Fibroblast of skin of left biceps (primary cell): Measurements from ENCODE around the gene XPNPEP2.
"Not testable (repeated sequence)": the region's sequence is repeated elsewhere in the genome, so short reads cannot be mapped to it uniquely, and the experiment has no call there.

Source experiments
- DNase-seq, 2 experiments: peaks; one replicate each; pipeline ENCODE4 v3.0.0-alpha.2; 2013; ENCODE audit warnings: low read depth in 2 of 2

The XPNPEP2 gene

GRCh38 chrX:129719268-129719667, 19.5 kb upstream of the XPNPEP2 start:
- DNase-seq: no peak

GRCh38 chrX:129719931-129720530, 18.7 kb upstream of the XPNPEP2 start:
- no peak for DNase-seq

- DNase-seq: no peak
Measured at GRCh38 chrX:129720741-129721140, 18.0 kb upstream of the XPNPEP2 start.

DNA sequence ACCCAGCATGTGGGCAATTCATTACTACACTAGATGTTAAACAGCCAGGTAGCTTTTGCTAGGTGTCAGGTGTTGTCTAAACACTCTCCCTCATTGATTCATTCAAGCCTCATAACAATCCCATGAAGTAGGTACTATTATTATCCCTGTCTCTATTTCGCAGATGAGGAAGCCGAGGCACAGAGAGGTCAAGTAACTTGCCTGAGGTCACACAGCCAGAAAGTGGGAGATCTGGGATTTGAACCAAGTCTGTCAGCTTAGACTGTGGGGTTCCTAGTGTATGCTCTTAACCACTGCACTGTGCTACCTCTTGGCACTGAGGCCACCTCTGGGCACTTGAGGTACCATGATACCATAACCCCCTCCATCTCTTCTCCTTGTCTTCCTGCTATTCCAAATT, 17.4 kb upstream of the XPNPEP2 start:
- no peak for DNase-seq

GRCh38 chrX:129721870-129722269, 16.9 kb upstream of the XPNPEP2 start:
- no peak for DNase-seq

GRCh38 chrX:129723511-129723910, 15.3 kb upstream of the XPNPEP2 start:
- DNase-seq: no peak

DNA sequence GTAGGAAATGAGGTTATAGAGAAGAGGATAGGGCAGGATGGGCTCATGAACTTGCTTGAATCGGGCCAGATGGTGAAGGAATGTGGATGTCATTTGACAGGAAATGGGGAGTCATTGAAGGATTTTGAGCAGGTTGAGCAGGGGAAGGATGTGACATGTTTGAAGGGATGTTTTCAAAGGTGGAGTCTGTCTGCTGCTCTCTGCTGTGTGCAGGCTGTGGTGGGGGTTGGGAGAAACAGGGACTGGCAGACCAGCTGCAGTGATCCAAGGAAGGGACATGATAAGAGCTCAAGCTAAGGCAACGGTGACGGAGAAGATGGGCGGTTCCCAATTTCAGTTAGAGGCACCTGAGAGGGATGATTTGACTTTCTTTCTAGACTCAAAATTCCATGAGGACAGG, 14.0 kb upstream of the XPNPEP2 start:
- no peak for DNase-seq

GRCh38 chrX:129726307-129727111, 12.3 kb upstream of the XPNPEP2 start:
- no peak for DNase-seq

GRCh38 chrX:129728061-129728460, 10.7 kb upstream of the XPNPEP2 start:
- no peak for DNase-seq

GRCh38 chrX:129731228-129731627, 7.6 kb upstream of the XPNPEP2 start:
- no peak for DNase-seq

- no peak for DNase-seq
Measured at GRCh38 chrX:129732857-129733256, 5.9 kb upstream of the XPNPEP2 start.

- DNase-seq: no peak
Measured at GRCh38 chrX:129733335-129733734, 5.4 kb upstream of the XPNPEP2 start.

DNA sequence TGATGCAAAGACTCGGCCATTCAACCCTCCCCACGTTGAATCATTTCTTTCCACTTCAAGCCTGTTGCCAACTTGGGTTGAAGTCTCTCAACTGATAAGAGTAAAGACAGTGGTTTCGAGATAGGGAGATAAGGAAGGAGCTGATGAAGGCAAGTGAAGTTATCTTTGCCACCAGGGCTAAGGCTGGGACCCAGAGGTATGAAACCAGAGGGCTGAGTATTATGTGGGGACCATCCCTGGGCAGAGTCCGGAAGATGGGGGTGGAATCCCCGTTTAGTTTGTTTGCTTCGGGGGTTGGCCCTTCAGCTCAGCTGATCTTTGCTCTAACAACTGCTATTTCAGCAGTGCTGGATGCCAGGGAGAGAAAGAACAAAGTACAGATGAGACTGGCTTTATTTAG, 2.3 kb upstream of the XPNPEP2 start:
- DNase-seq: no peak

DNA sequence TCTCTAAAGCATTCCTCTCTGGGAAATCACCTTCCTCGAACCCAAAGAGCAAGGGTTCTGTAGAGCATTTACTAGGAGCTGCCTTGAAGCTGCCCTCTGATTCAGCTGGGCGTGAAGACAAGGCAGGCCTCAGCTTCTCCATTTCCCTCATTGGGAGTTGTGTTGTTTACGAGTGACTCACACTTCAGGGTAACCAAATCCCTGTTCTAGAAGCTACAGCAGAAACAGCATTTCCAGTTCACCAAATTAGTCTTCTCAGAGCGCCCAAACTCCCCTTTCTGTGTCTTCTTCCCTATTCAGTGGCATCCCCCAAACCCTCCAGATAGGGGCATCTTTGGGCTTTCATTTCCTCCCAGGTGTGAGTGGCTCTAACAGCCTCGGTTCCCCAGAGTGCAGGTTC, 863 bp upstream of the XPNPEP2 start:
- DNase-seq: no peak

GRCh38 chrX:129739578-129739977, 799 bp downstream of the XPNPEP2 start:
- DNase-seq: no peak

DNA sequence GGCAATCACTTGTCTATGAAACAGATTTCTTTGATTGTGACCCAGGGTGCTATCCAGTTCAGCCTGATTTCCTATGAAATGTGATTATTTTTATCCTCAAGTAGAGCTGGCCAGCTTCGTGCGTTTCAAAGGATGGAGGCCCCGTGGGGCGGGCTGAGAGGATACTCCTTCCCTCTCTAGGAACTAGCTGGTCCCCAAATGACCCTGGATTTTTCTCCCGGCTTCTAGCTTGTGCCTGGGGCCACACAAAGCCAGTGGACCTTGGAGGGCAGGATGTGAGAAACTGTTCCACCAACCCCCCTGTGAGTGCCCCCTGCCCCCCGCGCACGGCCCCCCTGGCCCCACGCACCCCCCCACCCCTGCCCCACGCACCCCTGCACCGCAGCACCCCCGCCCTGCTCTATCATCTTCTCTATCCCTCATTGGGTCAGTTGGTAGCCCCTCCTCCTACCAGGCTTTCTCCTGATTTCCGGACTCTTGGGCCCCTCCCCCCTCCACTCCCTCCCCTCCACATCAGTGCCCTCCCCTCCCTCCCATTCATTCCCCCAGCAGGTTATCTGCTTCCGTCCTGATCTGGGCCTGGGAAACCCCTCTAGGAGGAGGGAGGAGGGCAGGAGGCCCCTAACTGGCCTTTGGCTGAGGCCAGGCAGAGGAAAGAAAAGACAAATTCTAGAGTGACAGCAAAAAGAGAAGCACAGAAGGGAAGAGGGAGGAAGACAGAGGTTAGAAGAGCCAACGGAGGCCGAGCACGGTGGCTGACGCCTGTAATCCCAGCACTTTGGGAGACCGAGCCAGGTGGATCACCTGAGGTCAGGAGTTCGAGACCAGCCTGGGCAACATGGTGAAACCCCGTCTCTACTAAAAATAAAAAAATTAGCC, 3.3 kb downstream of the XPNPEP2 start:
- DNase-seq: no peak

DNA sequence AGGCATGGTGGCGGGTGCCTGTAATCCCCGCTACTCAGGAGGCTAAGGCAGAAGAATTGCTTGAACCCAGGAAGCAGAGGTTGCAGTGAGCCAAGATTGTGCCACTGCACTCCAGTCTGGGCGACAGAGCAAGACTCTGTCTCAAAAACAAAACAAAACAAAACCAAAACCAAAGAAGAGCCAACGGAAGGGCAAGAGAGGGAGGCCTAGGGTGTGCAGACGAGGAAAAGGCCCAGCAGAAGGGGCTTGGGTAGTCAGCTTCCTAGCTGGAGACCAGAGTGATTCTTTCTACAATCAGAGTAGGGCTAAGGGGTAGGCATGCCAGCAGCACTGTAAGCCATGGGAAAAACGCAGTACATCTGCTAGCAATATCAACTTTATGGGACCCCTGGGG, 4.0 kb downstream of the XPNPEP2 start:
- not testable (repeated sequence) for DNase-seq

GRCh38 chrX:129743821-129744220, 5.0 kb downstream of the XPNPEP2 start:
- no peak for DNase-seq

DNA sequence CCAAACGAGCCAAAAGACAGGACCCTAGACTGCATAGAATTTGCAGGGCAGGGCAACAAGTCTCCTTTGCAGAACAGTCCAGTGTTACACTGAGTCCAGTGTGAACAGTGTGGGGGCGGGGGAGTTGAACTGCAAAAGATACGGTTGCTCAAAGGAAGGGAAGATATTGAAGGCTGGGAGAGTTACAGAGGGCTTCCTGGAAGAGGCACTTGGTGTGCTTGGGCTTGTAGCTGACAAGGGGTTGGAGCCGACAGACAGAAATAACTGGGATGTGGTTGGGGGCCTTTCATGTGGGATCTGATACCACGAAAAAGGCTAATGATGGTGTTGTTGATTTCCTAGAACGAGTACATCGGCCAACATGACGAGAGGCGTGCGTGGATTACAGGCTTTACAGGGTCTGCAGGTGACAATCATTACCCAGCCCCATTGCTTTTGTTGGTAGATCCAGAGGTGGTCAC, 6.1 kb downstream of the XPNPEP2 start:
- DNase-seq: no peak

DNA sequence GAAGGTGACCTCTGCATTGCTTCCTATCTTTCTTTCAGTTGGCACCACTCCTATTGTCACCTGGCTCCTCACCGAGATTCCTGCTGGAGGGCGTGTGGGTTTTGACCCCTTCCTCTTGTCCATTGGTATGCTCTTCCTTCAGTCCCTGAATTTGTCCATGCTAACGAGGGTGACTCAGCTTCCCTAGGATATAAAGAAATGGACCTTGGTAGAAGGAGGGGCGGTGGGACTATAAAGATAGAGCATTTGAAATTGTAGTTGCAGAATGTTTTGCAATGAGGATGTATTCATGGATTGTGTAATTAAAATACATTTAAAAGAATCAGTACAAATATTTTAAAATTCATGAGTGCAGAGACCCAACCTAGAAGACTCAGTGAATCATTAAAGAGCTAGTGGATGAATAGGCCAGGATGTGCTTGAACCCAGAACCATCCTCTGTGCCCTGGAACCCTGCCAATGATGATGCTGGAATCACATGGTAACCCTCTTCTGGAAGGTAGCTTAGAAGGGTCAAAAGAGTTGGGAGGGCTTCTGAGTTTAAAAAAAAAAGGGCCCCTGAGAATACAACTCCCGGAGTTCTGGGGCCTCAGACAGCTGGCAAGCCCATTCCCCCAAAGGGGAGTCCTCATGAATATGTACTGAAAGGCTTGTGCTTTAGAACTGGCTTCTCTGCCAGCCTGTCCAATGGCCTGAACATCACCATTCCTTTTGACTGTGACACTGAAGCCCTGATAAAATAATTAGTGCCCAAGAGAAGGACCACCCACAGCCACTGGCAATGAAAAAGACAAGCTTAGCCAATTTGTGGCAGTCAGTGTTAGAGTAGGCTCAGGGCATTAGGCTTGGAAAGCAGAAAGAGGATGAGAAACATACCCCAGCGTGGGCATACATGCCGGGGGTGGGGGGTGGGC, 8.0 kb downstream of the XPNPEP2 start:
- no peak for DNase-seq

GRCh38 chrX:129747533-129747932, 8.8 kb downstream of the XPNPEP2 start:
- no peak for DNase-seq
